H7 (cell line): ENCODE measurements around the gene SHC3. TPM values are rescaled to one million over a fixed set of nuclear protein-coding genes. Genes with fewer than 3 reads are reported as not detected.

Experiments used
- DNase-seq: peaks from one replicate; pipeline ENCODE4 v3.0.0; 2012
- H3K27me3 ChIP-seq: 2 replicates; pipeline ENCODE4 v1.6.0; 2011; ENCODE audit warnings: mild to moderate bottlenecking, low read length; ENCODE audit not compliant: control insufficient read depth, insufficient read depth
- H3K36me3 ChIP-seq: replicated peaks from 2 replicates; pipeline ENCODE4 v1.5.1; 2011; ENCODE audit warnings: low read length; ENCODE audit not compliant: control insufficient read depth, insufficient read depth
- H3K4me3 ChIP-seq: 2 replicates; pipeline ENCODE4 v1.5.1; 2011; ENCODE audit warnings: low read depth, mild to moderate bottlenecking, control low read depth, low read length, moderate library complexity; ENCODE audit not compliant: insufficient read depth
- total RNA-seq: library from RNA; depleted of rRNA; stranded (reverse); fragments of >200 nt; shearing (Covaris generic); gene quantifications from 2 replicates; pipeline ENCODE4 v1.2.3, GENCODE V29; 2014

SHC3 gene
- total RNA-seq, 1 experiment from 2014 or later, result 13.2 TPM

GRCh38 chr9:89120704-89121103, 57.9 kb downstream of the SHC3 start:
- Histone ChIP-seq H3K4me3 (no peak overlapping the region), H3K36me3 (no peaks in the 10 kb centered on the region), H3K27me3 (no peaks in the 10 kb centered on the region)
- DNase-seq, result no peak

GRCh38 chr9:89116805-89117192, 61.8 kb downstream of the SHC3 start:
- Histone ChIP-seq H3K4me3 (no peak overlapping the region), H3K36me3 (no peaks in the 10 kb centered on the region), H3K27me3 (no peaks in the 10 kb centered on the region)
- no peak for DNase-seq

DNA sequence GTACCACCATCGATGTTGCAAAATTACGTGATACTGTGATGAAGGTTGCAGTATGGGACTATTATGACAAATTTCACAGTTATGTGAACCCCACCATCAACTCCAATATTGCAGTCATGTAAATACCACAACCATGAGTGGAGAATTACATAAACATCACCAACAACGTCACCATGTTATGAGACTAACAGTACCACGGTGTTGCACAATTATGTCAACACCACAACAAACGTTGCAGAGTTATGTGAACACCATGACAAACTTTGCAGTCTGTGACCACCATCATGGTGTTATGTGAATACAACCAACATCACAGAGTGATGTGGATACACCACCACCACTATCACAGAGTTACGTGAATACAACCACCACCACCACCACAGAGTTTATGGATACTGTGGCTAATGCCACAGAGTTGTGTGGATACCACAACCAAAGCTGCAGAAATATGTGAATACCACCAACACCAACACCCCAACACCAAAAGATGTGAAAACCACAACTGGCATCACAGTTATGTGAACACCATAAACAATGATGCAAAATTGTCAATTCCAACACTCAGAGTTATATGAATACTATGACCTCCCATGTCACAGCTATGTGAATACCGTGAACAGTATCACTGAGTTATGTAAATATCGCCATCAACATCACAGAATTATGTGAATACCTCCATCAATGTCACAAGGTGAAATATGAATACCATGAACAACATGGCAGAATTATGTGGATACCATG, 62.4 kb downstream of the SHC3 start:
- Histone ChIP-seq H3K36me3 (no peaks in the 10 kb centered on the region), H3K27me3 (no peaks in the 10 kb centered on the region), H3K4me3 (no peak overlapping the region)
- no peak for DNase-seq

GRCh38 chr9:89115426-89115825, 63.2 kb downstream of the SHC3 start:
- no peaks in the 10 kb centered on the region for H3K27me3 ChIP-seq
- H3K4me3 ChIP-seq, result no peak overlapping the region
- no peaks in the 10 kb centered on the region for H3K36me3 ChIP-seq
- no peak for DNase-seq

GRCh38 chr9:89114741-89115140, 63.9 kb downstream of the SHC3 start:
- DNase-seq, result no peak
- Histone ChIP-seq H3K4me3 (no peak overlapping the region), H3K36me3 (no peaks in the 10 kb centered on the region)

DNA sequence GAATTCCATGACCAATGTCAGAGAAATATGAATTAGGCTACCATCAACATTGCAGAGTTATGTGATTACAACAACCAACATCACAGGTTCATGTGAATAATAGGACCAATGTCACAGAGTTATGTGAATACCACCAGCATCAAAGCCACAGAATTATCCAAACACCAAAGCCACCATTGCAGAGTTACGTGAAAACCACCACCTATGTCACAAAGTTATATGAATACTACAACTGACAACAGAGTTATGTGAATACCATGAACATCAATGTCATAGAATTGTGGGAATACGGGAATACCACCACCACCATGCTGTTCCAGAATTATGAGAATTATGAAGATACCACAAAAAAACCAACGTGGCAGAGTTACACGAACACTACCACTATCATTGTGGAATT, 64.8 kb downstream of the SHC3 start:
- H3K36me3 ChIP-seq, result no peaks in the 10 kb centered on the region
- H3K4me3 ChIP-seq, result no peak overlapping the region
- DNase-seq, result no peak
- H3K27me3 ChIP-seq, result no peaks in the 10 kb centered on the region

More at GRCh38 chr9:89114741-89115140, 63.9 kb downstream of the SHC3 start:
- no peaks in the 10 kb centered on the region for H3K27me3 ChIP-seq

DNA sequence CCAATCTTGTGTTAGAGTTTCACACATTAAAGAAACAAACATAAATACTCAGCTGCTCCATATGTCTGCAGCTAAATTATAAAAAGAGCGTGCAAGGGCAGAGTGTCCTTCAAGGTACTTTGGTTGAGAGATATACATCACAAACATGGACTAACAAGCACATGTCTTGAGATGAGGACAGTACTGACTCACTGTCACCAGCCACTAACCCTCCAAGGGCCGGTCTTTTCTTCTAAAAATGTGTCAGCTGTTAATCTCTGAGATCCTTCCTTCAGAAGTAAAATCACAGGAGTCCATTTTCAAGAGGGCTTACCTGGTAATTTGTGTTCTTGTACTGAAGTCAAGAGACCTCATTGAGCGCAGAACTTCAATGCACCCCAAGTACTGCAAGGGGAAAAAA, 66.4 kb downstream of the SHC3 start:
- DNase-seq, result no peak
- no peaks in the 10 kb centered on the region for H3K27me3 ChIP-seq
- H3K4me3 ChIP-seq, result no peak overlapping the region
- H3K36me3 ChIP-seq, result no peaks in the 10 kb centered on the region

GRCh38 chr9:89109666-89110065, 69.0 kb downstream of the SHC3 start:
- H3K27me3 ChIP-seq, result no peaks in the 10 kb centered on the region
- no peak for DNase-seq
- H3K4me3 ChIP-seq, result no peak overlapping the region
- no peaks in the 10 kb centered on the region for H3K36me3 ChIP-seq

- Histone ChIP-seq H3K27me3 (no peaks in the 10 kb centered on the region), H3K36me3 (no peaks in the 10 kb centered on the region), H3K4me3 (no peak overlapping the region)
- DNase-seq, result no peak
These were observed 71.2 kb downstream of the SHC3 start for GRCh38 chr9:89107406-89107805.

GRCh38 chr9:89106224-89106851, 72.3 kb downstream of the SHC3 start:
- Histone ChIP-seq H3K27me3 (no peaks in the 10 kb centered on the region), H3K4me3 (no peak overlapping the region), H3K36me3 (no peaks in the 10 kb centered on the region)
- no peak for DNase-seq

GRCh38 chr9:89104821-89105220, 73.8 kb downstream of the SHC3 start:
- Histone ChIP-seq H3K27me3 (no peaks in the 10 kb centered on the region), H3K36me3 (no peaks in the 10 kb centered on the region), H3K4me3 (no peak overlapping the region)
- no peak for DNase-seq

GRCh38 chr9:89097219-89097618, 81.4 kb downstream of the SHC3 start:
- no peak overlapping the region for H3K4me3 ChIP-seq
- H3K27me3 ChIP-seq, result no peaks in the 10 kb centered on the region
- H3K36me3 ChIP-seq, result no peaks in the 10 kb centered on the region
- DNase-seq, result no peak

DNA sequence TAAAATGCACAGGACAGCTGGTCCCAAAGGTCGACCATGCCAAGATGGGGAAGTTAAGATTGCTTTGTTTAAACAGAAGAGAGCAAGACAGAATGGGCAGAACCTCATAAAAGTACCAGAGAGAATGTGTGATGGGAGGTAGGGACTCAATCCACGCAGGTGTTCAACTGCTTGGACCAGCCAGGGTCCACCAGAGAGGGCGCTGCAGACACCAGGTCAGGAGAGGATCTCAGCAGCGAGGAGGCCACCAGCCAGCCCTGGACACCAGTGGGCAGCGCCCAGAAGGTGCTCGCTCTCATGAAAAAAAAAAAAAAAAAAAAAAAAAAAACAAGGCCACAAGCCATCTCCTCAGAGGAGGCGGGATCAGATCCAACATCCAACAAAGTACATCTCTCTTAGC, 81.8 kb downstream of the SHC3 start:
- H3K27me3 ChIP-seq, result no peaks in the 10 kb centered on the region
- H3K36me3 ChIP-seq, result no peaks in the 10 kb centered on the region
- DNase-seq, result peak; percentile 47
- no peak overlapping the region for H3K4me3 ChIP-seq

GRCh38 chr9:89095761-89096528, 82.7 kb downstream of the SHC3 start:
- DNase-seq, result no peak
- no peaks in the 10 kb centered on the region for H3K27me3 ChIP-seq
- H3K4me3 ChIP-seq, result no peak overlapping the region
- H3K36me3 ChIP-seq, result no peaks in the 10 kb centered on the region
